Erythroblast (primary cell): ENCODE results near the gene TRIM54.
A peak's percentile ranks its signal among the peaks of the same experiment; 100 is the strongest.
"Not testable (repeated sequence)": the region's sequence is repeated elsewhere in the genome, so short reads cannot be mapped to it uniquely, and the experiment has no call there.

Experiments used
- DNase-seq, 2 experiments: peaks; one replicate each; lab custom pipeline; 2025; lab: John Stamatoyannopoulos, UW
- GATA1 ChIP-seq: IDR thresholded peaks from 2 replicates; pipeline ENCODE4 v1.6.1; 2011; ENCODE audit warnings: low read depth, mild to moderate bottlenecking, control low read depth, low read length, moderate library complexity
- POLR2A ChIP-seq: IDR thresholded peaks from 2 replicates; pipeline ENCODE4 v1.6.1; 2011; ENCODE audit warnings: mild to moderate bottlenecking, low read length

TRIM54 gene

GRCh38 chr2:27280826-27281225 is 1.4 kb upstream of the TRIM54 start:
- peak in 1 of 2 experiments; percentile 31 for DNase-seq
- no peak for TF ChIP-seq GATA1
- no peak for TF ChIP-seq POLR2A

- DNase-seq: no peak
- TF ChIP-seq GATA1 (no peak), POLR2A (no peak)
These were observed 787 bp upstream of the TRIM54 start for GRCh38 chr2:27281442-27281841.

GRCh38 chr2:27282892-27283291 is 663 bp downstream of the TRIM54 start:
- no peak for DNase-seq
- TF ChIP-seq POLR2A (no peak), GATA1 (no peak)

GRCh38 chr2:27284996-27285395 is 2.8 kb downstream of the TRIM54 start:
- DNase-seq: no peak
- TF ChIP-seq POLR2A (no peak), GATA1 (no peak)

- no peak for DNase-seq
- no peak for TF ChIP-seq POLR2A
- TF ChIP-seq GATA1: no peak
These were observed 3.3 kb downstream of the TRIM54 start for GRCh38 chr2:27285481-27285880.

- DNase-seq: no peak
- TF ChIP-seq GATA1 (no peak), POLR2A (no peak)
These were observed 6.4 kb downstream of the TRIM54 start for GRCh38 chr2:27288610-27289009.

GRCh38 chr2:27290549-27290948 is 8.3 kb downstream of the TRIM54 start:
- TF ChIP-seq GATA1 (no peak), POLR2A (no peak)
- DNase-seq: no peak

- TF ChIP-seq POLR2A: no peak
- no peak for TF ChIP-seq GATA1
- peak; percentile 11 to 25 for DNase-seq
These were observed 9.6 kb downstream of the TRIM54 start for GRCh38 chr2:27291865-27292264.

- no peak for DNase-seq
- TF ChIP-seq POLR2A: no peak
- no peak for TF ChIP-seq GATA1
These were observed 12.7 kb downstream of the TRIM54 start for GRCh38 chr2:27294928-27295327.

- DNase-seq: no peak
- TF ChIP-seq GATA1: no peak
- no peak for TF ChIP-seq POLR2A
These were observed 14.3 kb downstream of the TRIM54 start for GRCh38 chr2:27296481-27296880.

- TF ChIP-seq GATA1: no peak
- TF ChIP-seq POLR2A: no peak
- DNase-seq: no peak
These were observed 15.0 kb downstream of the TRIM54 start for GRCh38 chr2:27297195-27297594.

GRCh38 chr2:27298391-27299080 is 16.3 kb downstream of the TRIM54 start:
- TF ChIP-seq POLR2A: no peak
- DNase-seq: no peak

GRCh38 chr2:27300606-27301005 is 18.4 kb downstream of the TRIM54 start:
- DNase-seq: not testable (repeated sequence)

- TF ChIP-seq GATA1 (no peak), POLR2A (no peak)
- peak; percentile 65 to 76 for DNase-seq
These were observed 21.1 kb downstream of the TRIM54 start for GRCh38 chr2:27303093-27304025.
